Measurements from ENCODE around the gene CPN2. TPM values are rescaled to one million over a fixed set of nuclear protein-coding genes. Genes with fewer than 3 reads are reported as not detected.

CPN2 gene
- total and polyA plus RNA-seq, 2 experiments from 2014 or later, result 0.10 to 0.14 TPM

DNA sequence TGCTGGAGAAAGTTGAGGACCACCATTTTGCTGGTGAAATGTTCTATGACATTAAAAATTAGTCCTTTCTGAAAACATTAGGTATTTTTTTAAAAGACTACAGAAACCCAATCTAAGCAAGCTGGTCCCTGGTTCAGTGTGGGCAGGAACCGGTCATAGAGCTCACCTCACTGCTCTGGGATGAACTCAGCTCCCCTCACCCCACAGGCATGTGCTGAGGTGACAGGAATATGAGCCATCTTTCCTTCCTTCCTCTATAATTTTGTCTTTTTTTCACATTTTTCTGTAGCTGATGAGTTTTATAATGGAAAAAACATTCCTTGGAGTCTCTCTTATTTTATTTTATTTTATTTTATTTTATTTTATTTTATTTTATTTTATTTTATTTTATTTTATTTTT lies 26.6 kb upstream of the CPN2 start (continued):
- TF ChIP-seq, protein P1, sequence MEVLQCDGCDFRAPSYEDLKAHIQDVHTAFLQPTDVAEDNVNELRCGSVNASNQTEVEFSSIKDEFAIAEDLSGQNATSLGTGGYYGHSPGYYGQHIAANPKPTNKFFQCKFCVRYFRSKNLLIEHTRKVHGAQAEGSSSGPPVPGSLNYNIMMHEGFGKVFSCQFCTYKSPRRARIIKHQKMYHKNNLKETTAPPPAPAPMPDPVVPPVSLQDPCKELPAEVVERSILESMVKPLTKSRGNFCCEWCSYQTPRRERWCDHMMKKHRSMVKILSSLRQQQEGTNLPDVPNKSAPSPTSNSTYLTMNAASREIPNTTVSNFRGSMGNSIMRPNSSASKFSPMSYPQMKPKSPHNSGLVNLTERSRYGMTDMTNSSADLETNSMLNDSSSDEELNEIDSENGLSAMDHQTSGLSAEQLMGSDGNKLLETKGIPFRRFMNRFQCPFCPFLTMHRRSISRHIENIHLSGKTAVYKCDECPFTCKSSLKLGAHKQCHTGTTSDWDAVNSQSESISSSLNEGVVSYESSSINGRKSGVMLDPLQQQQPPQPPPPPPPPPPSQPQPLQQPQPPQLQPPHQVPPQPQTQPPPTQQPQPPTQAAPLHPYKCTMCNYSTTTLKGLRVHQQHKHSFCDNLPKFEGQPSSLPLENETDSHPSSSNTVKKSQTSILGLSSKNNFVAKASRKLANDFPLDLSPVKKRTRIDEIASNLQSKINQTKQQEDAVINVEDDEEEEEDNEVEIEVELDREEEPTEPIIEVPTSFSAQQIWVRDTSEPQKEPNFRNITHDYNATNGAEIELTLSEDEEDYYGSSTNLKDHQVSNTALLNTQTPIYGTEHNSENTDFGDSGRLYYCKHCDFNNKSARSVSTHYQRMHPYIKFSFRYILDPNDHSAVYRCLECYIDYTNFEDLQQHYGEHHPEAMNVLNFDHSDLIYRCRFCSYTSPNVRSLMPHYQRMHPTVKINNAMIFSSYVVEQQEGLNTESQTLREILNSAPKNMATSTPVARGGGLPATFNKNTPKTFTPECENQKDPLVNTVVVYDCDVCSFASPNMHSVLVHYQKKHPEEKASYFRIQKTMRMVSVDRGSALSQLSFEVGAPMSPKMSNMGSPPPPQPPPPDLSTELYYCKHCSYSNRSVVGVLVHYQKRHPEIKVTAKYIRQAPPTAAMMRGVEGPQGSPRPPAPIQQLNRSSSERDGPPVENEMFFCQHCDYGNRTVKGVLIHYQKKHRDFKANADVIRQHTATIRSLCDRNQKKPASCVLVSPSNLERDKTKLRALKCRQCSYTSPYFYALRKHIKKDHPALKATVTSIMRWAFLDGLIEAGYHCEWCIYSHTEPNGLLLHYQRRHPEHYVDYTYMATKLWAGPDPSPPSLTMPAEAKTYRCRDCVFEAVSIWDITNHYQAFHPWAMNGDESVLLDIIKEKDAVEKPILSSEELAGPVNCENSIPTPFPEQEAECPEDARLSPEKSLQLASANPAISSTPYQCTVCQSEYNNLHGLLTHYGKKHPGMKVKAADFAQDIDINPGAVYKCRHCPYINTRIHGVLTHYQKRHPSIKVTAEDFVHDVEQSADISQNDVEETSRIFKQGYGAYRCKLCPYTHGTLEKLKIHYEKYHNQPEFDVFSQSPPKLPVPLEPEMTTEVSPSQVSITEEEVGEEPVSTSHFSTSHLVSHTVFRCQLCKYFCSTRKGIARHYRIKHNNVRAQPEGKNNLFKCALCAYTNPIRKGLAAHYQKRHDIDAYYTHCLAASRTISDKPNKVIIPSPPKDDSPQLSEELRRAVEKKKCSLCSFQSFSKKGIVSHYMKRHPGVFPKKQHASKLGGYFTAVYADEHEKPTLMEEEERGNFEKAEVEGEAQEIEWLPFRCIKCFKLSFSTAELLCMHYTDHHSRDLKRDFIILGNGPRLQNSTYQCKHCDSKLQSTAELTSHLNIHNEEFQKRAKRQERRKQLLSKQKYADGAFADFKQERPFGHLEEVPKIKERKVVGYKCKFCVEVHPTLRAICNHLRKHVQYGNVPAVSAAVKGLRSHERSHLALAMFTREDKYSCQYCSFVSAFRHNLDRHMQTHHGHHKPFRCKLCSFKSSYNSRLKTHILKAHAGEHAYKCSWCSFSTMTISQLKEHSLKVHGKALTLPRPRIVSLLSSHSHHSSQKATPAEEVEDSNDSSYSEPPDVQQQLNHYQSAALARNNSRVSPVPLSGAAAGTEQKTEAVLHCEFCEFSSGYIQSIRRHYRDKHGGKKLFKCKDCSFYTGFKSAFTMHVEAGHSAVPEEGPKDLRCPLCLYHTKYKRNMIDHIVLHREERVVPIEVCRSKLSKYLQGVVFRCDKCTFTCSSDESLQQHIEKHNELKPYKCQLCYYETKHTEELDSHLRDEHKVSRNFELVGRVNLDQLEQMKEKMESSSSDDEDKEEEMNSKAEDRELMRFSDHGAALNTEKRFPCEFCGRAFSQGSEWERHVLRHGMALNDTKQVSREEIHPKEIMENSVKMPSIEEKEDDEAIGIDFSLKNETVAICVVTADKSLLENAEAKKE (CRISPR knock-in tag; IDR thresholded peaks at IDR 0.05), result no peak
- no peak for TF ChIP-seq EZH2 (IDR thresholded peaks at IDR 0.05; ENCODE audit: low read depth, unreplicated experiment)

GRCh38 chr3:194376241-194376560 lies 25.1 kb upstream of the CPN2 start:
- no peaks in the 10 kb centered on the region for H3K9me3 Mint-ChIP-seq
- no peak for TF ChIP-seq CTCF (conservative IDR thresholded peaks at IDR 0.05; ENCODE audit: low read depth in 2 of 2)
- no peak for TF ChIP-seq STAT1 (IDR thresholded peaks at IDR 0.05; ENCODE audit: unreplicated experiment)
- TF ChIP-seq NANOG (IDR thresholded peaks at IDR 0.05; ENCODE audit: borderline replicate concordance), result no peak
- TF ChIP-seq, protein P1 (CRISPR knock-in tag; IDR thresholded peaks at IDR 0.05), result no peak
- TF ChIP-seq CREB1 (CRISPR knock-in tag; IDR thresholded peaks at IDR 0.05; ENCODE audit: low read depth), result no peak
- TF ChIP-seq, protein P2, sequence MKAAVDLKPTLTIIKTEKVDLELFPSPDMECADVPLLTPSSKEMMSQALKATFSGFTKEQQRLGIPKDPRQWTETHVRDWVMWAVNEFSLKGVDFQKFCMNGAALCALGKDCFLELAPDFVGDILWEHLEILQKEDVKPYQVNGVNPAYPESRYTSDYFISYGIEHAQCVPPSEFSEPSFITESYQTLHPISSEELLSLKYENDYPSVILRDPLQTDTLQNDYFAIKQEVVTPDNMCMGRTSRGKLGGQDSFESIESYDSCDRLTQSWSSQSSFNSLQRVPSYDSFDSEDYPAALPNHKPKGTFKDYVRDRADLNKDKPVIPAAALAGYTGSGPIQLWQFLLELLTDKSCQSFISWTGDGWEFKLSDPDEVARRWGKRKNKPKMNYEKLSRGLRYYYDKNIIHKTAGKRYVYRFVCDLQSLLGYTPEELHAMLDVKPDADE (IDR thresholded peaks at IDR 0.05), result no peak

More at GRCh38 chr3:194376241-194376560, 25.1 kb upstream of the CPN2 start:
- Histone ChIP-seq H3F3A (replicated peaks; ENCODE audit: low read depth) (no peaks in the 10 kb centered on the region), H2AFZ (0 out of 2 replicates have a peak overlapping the region, but pooled peaks have one; percentile 23), H3K27me3 (ENCODE audit: insufficient read depth) (no peaks in the 10 kb centered on the region), H3K27ac (ENCODE audit: low read depth) (no peak overlapping the region), H3K9me2 (ENCODE audit: insufficient read depth) (no peaks in the 10 kb centered on the region), H3K4me1 (ENCODE audit: insufficient read depth) (peaks cover 12% of the 10 kb centered on the region), H3K4me3 (no peak overlapping the region), H3K4me2 (no peak overlapping the region), H4K20me1 (replicated peaks; ENCODE audit: insufficient read depth) (no peaks in the 10 kb centered on the region), H3K36me3 (ENCODE audit: insufficient read depth) (no peaks in the 10 kb centered on the region), H3K79me2 (replicated peaks; ENCODE audit: insufficient read depth) (no peaks in the 10 kb centered on the region)
- Mint-ChIP-seq H3K4me3 (no peak overlapping the region), H3K4me1 (peaks cover 33% of the 10 kb centered on the region), H3K27ac (no peak overlapping the region), H3K27me3 (ENCODE audit: insufficient read depth, low read depth, poor library complexity) (peaks cover 15% of the 10 kb centered on the region), H3K36me3 (ENCODE audit: low read depth) (no peaks in the 10 kb centered on the region)
- DNase-seq (ENCODE audit: low spot score), result no peak
- ATAC-seq, result no peak

All from GM23338 (cell line).